ENCODE measurements around the gene SLC9A3.

Gene SLC9A3

GRCh38 chr5:543351-543750 lies 19.1 kb upstream of the SLC9A3 start:
- TF ChIP-seq CTCF (IDR thresholded peaks at IDR 0.05; ENCODE audit: low read depth, low read length), result no peak
- no peak overlapping the region for H3K4me3 ChIP-seq (replicated peaks in 1 of 2; ENCODE audit: low read depth in 2 of 2, low read length in 2 of 2)
- DNase-seq (ENCODE audit: low read depth in 2 of 2), result no peak

- no peak overlapping the region for H3K4me3 ChIP-seq (replicated peaks in 1 of 2; ENCODE audit: low read depth in 2 of 2, low read length in 2 of 2)
- no peak for DNase-seq (ENCODE audit: low read depth in 2 of 2)
Observed at GRCh38 chr5:542319-543311, 18.4 kb upstream of the SLC9A3 start.

DNA sequence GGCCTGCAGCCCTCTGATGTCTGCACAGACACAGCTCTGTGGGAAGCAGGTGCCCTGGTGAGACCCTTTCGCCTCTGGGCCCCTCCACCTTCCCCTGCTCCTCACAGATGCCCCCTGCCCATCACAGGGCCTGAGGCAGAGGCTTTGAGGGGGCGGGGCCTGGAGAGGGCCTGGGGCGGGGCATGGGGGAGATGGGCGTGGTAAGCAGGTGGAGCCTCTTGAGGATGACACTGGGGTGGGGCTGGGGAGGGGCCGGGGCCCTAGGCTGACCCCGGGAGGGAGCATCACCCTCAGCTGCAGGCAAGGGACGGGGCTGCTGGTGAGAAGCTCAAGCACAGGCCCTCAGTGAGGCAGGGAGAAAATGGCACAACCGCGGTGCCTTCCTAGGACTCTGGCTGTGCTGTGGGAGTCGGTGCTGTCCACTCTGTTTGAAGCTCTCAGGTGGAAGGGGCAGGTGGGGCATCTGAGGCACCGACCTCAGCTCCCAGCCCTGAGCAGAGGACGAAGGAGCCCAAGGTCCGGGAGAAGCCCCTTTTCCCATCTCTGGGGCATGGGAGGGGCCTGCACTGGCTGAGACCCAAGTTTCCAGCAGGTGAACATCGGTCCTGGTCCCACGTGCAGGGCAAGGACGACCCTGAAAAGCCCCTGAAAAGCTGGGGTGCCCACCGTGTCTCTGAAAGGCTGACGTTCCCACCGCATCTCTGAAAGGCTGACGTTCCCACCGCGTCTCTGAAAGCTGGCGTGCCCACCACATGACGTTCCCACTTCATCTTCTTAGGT lies 17.5 kb upstream of the SLC9A3 start:
- no peak for DNase-seq (ENCODE audit: low read depth in 2 of 2)
- no peak overlapping the region for H3K4me3 ChIP-seq (replicated peaks in 1 of 2; ENCODE audit: low read depth in 2 of 2, low read length in 2 of 2)

More at GRCh38 chr5:542319-543311, 18.4 kb upstream of the SLC9A3 start:
- no peak for TF ChIP-seq CTCF (IDR thresholded peaks at IDR 0.05; ENCODE audit: low read depth, low read length)

GRCh38 chr5:540906-541538 lies 16.8 kb upstream of the SLC9A3 start:
- H3K4me3 ChIP-seq (replicated peaks in 1 of 2; ENCODE audit: low read depth in 2 of 2, low read length in 2 of 2), result no peak overlapping the region
- TF ChIP-seq CTCF (IDR thresholded peaks at IDR 0.05; ENCODE audit: low read depth, low read length), result no peak
- DNase-seq (ENCODE audit: low read depth in 2 of 2), result no peak

More for the DNA sequence above, 17.5 kb upstream of the SLC9A3 start:
- TF ChIP-seq CTCF (IDR thresholded peaks at IDR 0.05; ENCODE audit: low read depth, low read length), result no peak

DNA sequence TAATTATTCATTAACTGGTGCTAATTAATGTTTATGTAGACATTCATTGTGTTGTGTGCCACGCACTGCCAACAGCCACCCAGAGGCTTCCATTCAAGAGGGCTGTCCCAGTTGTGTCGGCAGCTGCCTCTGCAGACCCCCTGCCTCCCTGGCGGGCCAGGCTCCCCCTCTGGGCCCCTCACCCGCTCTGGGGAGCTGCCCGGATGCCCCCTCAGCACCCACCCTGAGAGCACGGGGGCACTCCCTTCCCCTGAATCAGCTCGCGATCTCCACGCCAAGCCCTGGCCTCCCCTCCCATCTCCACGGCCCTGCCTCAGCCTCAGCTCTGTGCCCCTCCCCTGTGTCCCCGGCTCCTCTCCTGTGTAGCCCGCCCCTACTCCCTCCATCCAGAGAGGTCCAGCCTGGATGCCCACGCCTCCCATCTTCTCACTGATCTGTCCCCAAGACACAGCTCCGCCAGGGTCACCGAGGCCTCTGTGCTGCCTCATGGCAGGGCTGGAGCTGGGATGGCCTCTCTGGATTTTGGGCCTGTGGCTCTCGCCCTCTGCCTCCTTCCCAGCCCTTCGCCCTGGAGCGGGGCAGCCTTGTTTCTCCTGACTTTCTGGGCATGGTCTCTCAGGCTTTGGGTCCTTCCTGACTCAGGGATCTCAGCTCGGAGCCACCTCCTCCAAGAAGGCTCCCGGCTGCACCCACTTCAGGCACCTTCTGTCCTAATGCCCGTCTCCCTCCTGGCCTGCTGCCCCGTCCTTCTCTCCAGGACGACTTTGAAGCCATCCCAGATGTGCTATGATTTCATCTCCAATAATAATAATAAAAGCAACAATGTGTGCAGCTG lies 16.0 kb upstream of the SLC9A3 start:
- no peak for DNase-seq (ENCODE audit: low read depth in 2 of 2)

More for the DNA sequence above, 16.0 kb upstream of the SLC9A3 start:
- TF ChIP-seq CTCF (IDR thresholded peaks at IDR 0.05; ENCODE audit: low read depth, low read length), result no peak
- no peak overlapping the region for H3K4me3 ChIP-seq (replicated peaks in 1 of 2; ENCODE audit: low read depth in 2 of 2, low read length in 2 of 2)
